ENCODE measurements around the gene SLC26A9. TPM values are rescaled to one million over a fixed set of nuclear protein-coding genes. Genes with fewer than 3 reads are reported as not detected.

The SLC26A9 gene
- total and polyA plus RNA-seq, 9 donors, result 0.07 to 6.7 (median 0.11) TPM; not detected in 3

DNA sequence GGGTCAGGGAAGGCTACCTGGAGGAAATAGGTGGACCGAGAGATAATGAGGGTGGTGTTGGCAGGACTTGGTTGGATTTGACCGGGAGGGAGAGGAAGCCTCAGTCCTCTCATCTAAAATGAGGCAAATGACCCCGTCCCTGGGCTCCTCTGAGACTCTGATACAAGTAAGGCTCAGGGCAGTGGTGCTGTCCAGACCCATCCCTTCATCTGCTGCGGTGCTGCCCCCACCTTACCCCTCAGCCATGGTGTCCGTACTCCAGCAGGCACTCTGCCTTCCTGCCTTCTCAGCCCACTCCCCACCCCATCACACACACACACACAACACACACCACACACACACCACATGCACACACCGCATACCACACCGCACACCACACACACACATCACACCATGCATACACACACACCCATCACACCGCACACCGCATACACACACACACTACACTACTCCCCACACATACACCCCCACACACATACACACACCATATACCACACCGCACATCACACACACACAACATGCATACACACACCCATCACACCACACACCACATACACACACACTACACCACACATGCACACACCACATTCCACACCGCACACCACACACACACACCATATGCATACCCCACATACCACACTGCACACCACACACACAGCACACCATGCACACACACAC is 29.4 kb upstream of the SLC26A9 start:
- TF ChIP-seq POLR2A (IDR thresholded peaks at IDR 0.05), result no peak
- TF ChIP-seq, protein P1, sequence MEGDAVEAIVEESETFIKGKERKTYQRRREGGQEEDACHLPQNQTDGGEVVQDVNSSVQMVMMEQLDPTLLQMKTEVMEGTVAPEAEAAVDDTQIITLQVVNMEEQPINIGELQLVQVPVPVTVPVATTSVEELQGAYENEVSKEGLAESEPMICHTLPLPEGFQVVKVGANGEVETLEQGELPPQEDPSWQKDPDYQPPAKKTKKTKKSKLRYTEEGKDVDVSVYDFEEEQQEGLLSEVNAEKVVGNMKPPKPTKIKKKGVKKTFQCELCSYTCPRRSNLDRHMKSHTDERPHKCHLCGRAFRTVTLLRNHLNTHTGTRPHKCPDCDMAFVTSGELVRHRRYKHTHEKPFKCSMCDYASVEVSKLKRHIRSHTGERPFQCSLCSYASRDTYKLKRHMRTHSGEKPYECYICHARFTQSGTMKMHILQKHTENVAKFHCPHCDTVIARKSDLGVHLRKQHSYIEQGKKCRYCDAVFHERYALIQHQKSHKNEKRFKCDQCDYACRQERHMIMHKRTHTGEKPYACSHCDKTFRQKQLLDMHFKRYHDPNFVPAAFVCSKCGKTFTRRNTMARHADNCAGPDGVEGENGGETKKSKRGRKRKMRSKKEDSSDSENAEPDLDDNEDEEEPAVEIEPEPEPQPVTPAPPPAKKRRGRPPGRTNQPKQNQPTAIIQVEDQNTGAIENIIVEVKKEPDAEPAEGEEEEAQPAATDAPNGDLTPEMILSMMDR (IDR thresholded peaks at IDR 0.05), result no peak
- TF ChIP-seq EP300 (IDR thresholded peaks at IDR 0.05), result no peak
- H3K36me3 ChIP-seq, result no peaks in the 10 kb centered on the region
- no peak for DNase-seq
- no peaks in the 10 kb centered on the region for H3K9me3 ChIP-seq
- no peak overlapping the region for H3K4me3 ChIP-seq
- H3K4me1 ChIP-seq (ENCODE audit: insufficient read depth), result peaks cover 4% of the 10 kb centered on the region
- WGBS, 3 donors, result 72 to 74% (median 73%) methylated on average over 11 of the region's 11 CpGs
- intact Hi-C loops (cut with DNase I), result loop anchor here in 3 of 4 donors (2.0 to 10.0 kb wide), 3 partner anchors 52 to 308 kb away; no protein-coding TSS in a partner anchor
- H3K27me3 ChIP-seq, result no peaks in the 10 kb centered on the region
- no peak overlapping the region for H3K27ac ChIP-seq

DNA sequence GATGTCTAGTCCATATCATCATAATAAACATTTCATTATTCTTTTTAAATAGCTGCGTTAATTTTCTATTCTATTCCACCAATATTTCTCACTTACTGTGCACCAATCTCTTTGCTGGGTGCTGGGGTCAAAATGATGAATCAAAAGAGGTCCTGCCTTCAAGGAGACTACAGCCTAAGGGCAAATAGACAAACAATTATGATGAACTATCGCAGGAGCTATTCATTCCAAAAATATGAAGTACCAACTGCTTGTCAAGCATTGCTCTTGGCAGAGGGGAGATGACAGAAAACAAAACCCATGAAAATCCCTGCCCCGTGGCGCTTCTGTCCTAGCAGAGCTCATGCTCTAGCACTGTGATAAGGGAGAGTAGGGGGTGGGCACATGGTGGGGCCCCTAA is 28.8 kb upstream of the SLC26A9 start:
- WGBS, 3 donors, result 78 to 80% (median 80%) methylated on average over 4 of the region's 4 CpGs
- TF ChIP-seq, protein P1 (IDR thresholded peaks at IDR 0.05), result no peak
- TF ChIP-seq EP300 (IDR thresholded peaks at IDR 0.05) (no peak), POLR2A (IDR thresholded peaks at IDR 0.05) (no peak)
- Histone ChIP-seq H3K27me3 (no peaks in the 10 kb centered on the region), H3K4me3 (no peak overlapping the region), H3K9me3 (no peaks in the 10 kb centered on the region), H3K4me1 (ENCODE audit: insufficient read depth) (peaks cover 4% of the 10 kb centered on the region), H3K27ac (no peak overlapping the region), H3K36me3 (no peaks in the 10 kb centered on the region)
- intact Hi-C loops (cut with DNase I), result loop anchor here in 3 of 4 donors (2.0 to 10.0 kb wide), 3 partner anchors 51 to 307 kb away; no protein-coding TSS in a partner anchor
- no peak for DNase-seq

DNA sequence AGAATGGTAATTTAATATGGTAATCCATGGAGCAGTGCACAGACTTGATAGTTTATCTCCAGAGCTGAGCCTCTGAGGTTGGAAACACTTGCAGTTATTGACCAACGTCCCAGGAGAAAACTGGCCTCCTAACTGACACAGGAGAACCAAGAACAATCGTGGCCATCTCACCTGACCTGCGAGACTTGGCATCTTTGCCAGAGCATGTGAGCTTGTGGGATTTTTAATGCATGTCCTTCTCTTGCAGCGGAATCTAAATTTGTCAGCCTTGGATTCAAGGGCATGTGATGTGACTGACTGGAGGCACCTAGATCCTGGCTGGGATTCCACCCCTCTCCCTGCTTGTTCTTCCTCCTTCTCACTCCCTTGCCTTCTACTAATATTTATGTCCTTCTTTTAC is 27.8 kb upstream of the SLC26A9 start:
- Histone ChIP-seq H3K4me1 (ENCODE audit: insufficient read depth) (no peaks in the 10 kb centered on the region), H3K36me3 (no peaks in the 10 kb centered on the region), H3K27ac (no peak overlapping the region), H3K4me3 (no peak overlapping the region), H3K27me3 (no peaks in the 10 kb centered on the region), H3K9me3 (no peaks in the 10 kb centered on the region)
- 67 to 74% (median 67%) methylated on average over 4 of the region's 4 CpGs for WGBS, 3 donors
- intact Hi-C loops (cut with DNase I), result loop anchor here in 2 of 4 donors (10.0 kb wide), 2 partner anchors 56 to 306 kb away; no protein-coding TSS in a partner anchor
- no peak for DNase-seq
- no peak for TF ChIP-seq POLR2A (IDR thresholded peaks at IDR 0.05)
- no peak for TF ChIP-seq EP300 (IDR thresholded peaks at IDR 0.05)
- TF ChIP-seq, protein P1 (IDR thresholded peaks at IDR 0.05), result no peak

DNA sequence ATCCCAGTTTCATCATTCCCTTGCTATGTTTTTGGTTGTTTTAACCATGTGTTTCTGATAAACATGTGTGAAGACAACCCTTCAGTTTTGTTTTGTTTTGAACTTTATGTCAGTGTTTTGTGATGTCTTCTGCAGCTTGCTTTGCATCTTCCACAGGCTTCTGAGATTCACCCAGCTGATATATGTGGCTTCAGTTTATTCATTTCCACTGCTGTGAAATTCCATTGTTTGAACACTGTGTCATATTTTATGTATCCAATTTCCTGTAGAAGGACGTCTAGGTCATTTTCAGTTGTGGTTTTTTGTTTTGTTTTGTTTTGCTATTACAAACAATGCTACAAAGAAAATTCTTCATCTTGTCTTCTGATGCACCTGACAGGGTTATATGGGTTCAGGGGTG is 27.2 kb upstream of the SLC26A9 start:
- intact Hi-C loops (cut with DNase I), result loop anchor here in 2 of 4 donors (10.0 kb wide), 2 partner anchors 56 to 306 kb away; no protein-coding TSS in a partner anchor
- WGBS, 3 donors, result 7 to 39% (median 13%) methylated on average over 1 of the region's 1 CpG

More for the DNA sequence above, 27.2 kb upstream of the SLC26A9 start:
- no peaks in the 10 kb centered on the region for H3K9me3 ChIP-seq
- no peak overlapping the region for H3K4me3 ChIP-seq
- no peak for TF ChIP-seq POLR2A (IDR thresholded peaks at IDR 0.05)
- TF ChIP-seq, protein P1 (IDR thresholded peaks at IDR 0.05), result no peak
- TF ChIP-seq EP300 (IDR thresholded peaks at IDR 0.05), result no peak
- H3K27ac ChIP-seq, result no peak overlapping the region
- no peaks in the 10 kb centered on the region for H3K36me3 ChIP-seq
- no peaks in the 10 kb centered on the region for H3K4me1 ChIP-seq (ENCODE audit: insufficient read depth)
- no peak for DNase-seq
- no peaks in the 10 kb centered on the region for H3K27me3 ChIP-seq

Data from ovary (tissue), 9 donors.